ENCODE data around the gene NUDT8. TPM values are rescaled to one million over a fixed set of nuclear protein-coding genes. Genes with fewer than 3 reads are reported as not detected.
A peak's percentile ranks its signal among the peaks of the same experiment; 100 is the strongest.

The NUDT8 gene
- total and polyA plus RNA-seq, 2 experiments from 2014 or later: 5.0 to 15.1 TPM

GRCh38 chr11:67582011-67582410 is 47.7 kb downstream of the NUDT8 start:
- H3K4me3 Mint-ChIP-seq: peak overlapping the region; percentile 96
- H3K79me2 ChIP-seq (replicated peaks; ENCODE audit: insufficient read depth): peaks cover 27% of the 10 kb centered on the region
- H3K27ac Mint-ChIP-seq: peak overlapping the region; percentile 2; the same call in 1 of the 2 replicates
- no peaks in the 10 kb centered on the region for H3K27me3 ChIP-seq (ENCODE audit: insufficient read depth)
- H3K36me3 Mint-ChIP-seq (ENCODE audit: low read depth): peaks cover 29% of the 10 kb centered on the region
- H3K27ac ChIP-seq (ENCODE audit: low read depth): no peak overlapping the region
- TF ChIP-seq ZNF331 (CRISPR knock-in tag; IDR thresholded peaks at IDR 0.05; ENCODE audit: low read depth) (no peak), ETS1 (IDR thresholded peaks at IDR 0.05) (no peak), JUNB (IDR thresholded peaks at IDR 0.05; ENCODE audit: unreplicated experiment) (no peak), EZH2phosphoT487 (IDR thresholded peaks at IDR 0.05; ENCODE audit: unreplicated experiment) (no peak), POLR2AphosphoS5 (IDR thresholded peaks at IDR 0.05; ENCODE audit: low read depth) (no peak), EZH2 (IDR thresholded peaks at IDR 0.05; ENCODE audit: low read depth, unreplicated experiment) (no peak), STAT1 (IDR thresholded peaks at IDR 0.05; ENCODE audit: unreplicated experiment) (no peak), ZNF114 (CRISPR knock-in tag; IDR thresholded peaks at IDR 0.05) (no peak), NANOG (IDR thresholded peaks at IDR 0.05; ENCODE audit: borderline replicate concordance) (no peak), CREB1 (CRISPR knock-in tag; IDR thresholded peaks at IDR 0.05; ENCODE audit: low read depth) (no peak), REST (IDR thresholded peaks at IDR 0.05; ENCODE audit: unreplicated experiment) (no peak), ZNF462 (CRISPR knock-in tag; IDR thresholded peaks at IDR 0.05) (no peak), CTCF (conservative IDR thresholded peaks at IDR 0.05; ENCODE audit: low read depth in 2 of 2) (no peak)
- peaks cover 30% of the 10 kb centered on the region for H3K27me3 Mint-ChIP-seq (ENCODE audit: insufficient read depth, low read depth, poor library complexity)
- peaks cover 13% of the 10 kb centered on the region; the same call in 1 of the 2 replicates for H4K20me1 ChIP-seq (replicated peaks; ENCODE audit: insufficient read depth)
- DNase-seq (ENCODE audit: low spot score): no peak
- no peak for ATAC-seq
- peak overlapping the region; percentile 17 for H3K4me3 ChIP-seq
- peaks cover 58% of the 10 kb centered on the region for H3K4me1 Mint-ChIP-seq
- H3K4me2 ChIP-seq: peak overlapping the region; percentile 69
- peaks cover 2% of the 10 kb centered on the region; the same call in 2 of the 3 replicates for H3K9me3 Mint-ChIP-seq
- peaks cover 15% of the 10 kb centered on the region for H3F3A ChIP-seq (replicated peaks; ENCODE audit: low read depth)
- peaks cover 39% of the 10 kb centered on the region for H3K4me1 ChIP-seq (ENCODE audit: insufficient read depth)
- H3K9me2 ChIP-seq (ENCODE audit: insufficient read depth): no peaks in the 10 kb centered on the region
- H3K36me3 ChIP-seq (ENCODE audit: insufficient read depth): peaks cover 11% of the 10 kb centered on the region; the same call in 1 of the 2 replicates
- no peak overlapping the region for H2AFZ ChIP-seq

All from GM23338 (cell line).